NOMO-1 treated with dmso at 0.1 percent for 144 hours (cell line): ENCODE results near the gene ZNF565.
A peak's percentile ranks its signal among the peaks of the same experiment; 100 is the strongest.
"Not testable (repeated sequence)": the region's sequence is repeated elsewhere in the genome, so short reads cannot be mapped to it uniquely, and the experiment has no call there.

Experiments
- DNase-seq: peaks from one replicate; lab custom pipeline; 2025; ENCODE audit not compliant: unreplicated experiment; lab: John Stamatoyannopoulos, UW

The ZNF565 gene

DNA sequence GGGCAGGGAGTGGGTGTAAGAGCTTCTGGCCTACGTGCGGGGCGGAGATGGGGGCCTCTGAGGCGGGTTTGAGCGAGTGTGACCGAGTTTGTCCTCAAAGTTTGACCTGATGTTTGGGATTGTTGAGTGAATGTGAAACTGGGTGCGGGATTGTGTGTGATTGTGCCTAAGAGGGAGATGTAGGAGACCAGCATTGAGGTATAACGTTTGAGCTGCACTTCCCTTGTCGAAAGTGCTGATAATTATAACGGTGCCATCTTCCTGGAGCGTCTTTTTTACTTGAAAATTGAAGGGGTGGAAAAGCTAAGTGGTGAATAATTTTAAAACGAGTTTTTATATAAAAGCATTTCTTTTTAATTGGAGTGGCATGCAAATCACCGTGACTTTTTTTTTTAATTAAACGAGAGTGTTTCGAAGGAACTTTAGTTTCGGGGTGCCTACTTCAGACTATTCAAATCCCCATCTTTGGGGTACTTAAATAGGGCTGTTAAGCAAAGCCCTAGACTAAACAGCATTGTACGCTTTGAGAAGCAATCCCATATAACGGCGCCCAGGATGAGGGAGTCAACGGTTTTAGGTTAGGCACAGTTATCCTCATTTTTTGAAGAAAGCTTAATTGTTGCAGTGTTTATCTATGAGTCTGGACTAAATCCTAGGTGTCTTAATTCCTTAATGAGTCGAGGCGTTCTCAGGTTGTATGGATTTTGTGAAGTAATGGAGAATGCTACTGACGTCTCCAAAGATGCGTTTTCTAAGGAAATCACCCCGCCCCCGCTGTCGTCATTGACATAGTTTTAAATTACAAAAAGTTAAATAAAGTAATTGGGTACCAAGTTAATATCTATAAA lies 1.0 kb upstream of the ZNF565 start:
- DNase-seq, result peak; percentile 35

DNA sequence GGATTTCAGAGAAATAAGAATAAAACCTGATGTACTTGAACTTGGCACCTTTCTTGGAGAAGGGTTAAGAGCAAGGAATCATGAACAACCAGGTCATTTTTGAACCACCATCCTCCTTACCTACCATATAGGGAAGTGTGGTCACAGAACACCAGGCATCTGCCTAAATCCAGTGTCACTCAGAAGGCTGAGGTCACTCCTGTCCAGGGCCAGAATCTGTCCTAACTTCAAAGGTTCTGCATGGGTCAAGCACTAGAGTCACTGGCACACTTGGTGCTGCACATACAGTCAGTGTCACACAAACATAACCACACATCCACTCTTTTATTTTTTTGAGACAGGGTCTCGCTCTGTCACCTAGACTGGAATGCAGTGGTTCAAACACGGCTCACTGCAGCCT lies 1.6 kb downstream of the ZNF565 start:
- no peak for DNase-seq

DNA sequence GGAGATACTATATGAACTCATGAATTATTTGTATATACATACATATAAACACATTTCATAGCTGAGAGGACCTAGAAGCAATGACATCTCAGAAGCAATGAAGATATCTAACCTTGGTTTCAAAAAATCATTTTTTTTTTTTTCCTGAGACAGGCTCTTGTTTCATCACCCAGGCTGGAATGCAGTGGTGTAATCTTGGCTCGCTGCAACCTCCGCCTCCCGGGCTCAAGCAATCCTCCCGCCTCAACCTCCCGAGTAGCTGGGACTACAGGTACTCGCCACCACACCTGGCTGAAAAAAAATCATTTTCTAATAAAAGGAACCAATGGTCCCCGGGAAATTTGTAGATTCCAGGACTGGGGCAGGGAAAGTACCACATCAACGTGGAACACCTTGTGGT lies 4.0 kb downstream of the ZNF565 start:
- no peak for DNase-seq

DNA sequence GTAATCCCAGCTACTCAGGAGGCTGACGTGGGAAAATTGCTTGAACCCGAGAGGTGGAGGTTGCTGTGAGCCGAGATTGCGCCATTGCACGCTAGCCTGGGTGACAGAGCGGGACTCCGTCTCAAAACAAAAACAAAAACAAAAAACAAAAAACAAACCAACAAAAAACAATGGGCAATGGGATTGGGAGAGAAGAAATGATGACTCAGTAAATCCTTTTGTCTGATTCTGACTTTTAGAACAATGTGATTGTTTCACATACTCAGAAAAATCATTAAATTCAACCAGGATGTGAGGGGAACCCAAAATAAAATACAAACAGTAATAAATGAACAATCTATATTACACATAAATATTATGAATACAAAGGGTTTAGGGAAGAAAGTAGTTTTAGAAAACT lies 5.1 kb downstream of the ZNF565 start:
- no peak for DNase-seq

DNA sequence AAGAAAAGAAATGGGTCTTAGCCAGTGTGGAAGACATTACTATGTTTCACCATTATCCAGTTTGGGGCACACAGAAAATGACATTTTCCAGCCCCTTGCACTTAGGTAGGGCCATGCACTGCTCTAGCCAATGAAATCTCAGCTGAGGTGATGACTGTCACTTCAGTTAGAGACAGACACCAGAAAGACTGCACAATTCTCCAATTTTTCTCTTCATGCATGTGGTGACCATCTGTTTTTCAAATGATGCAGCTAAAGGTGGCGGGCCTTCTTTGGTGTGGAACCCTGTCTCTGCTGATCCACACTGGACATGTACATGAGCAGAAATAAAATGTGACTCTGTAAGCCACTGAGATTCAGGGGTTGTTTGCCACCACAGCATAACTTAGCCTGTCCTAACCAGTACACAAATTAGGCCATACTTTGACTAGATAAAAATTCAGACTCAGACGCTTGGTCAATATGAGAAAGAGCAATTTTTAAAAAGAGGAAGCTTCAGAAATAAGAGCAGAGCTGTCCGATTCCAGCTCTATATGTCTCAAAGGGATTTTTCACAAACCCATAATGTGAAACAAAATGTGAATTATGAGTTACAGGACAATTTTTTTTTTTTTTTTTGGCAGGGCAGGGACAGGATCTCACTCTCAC lies 6.7 kb downstream of the ZNF565 start:
- peak; percentile 17 for DNase-seq

DNA sequence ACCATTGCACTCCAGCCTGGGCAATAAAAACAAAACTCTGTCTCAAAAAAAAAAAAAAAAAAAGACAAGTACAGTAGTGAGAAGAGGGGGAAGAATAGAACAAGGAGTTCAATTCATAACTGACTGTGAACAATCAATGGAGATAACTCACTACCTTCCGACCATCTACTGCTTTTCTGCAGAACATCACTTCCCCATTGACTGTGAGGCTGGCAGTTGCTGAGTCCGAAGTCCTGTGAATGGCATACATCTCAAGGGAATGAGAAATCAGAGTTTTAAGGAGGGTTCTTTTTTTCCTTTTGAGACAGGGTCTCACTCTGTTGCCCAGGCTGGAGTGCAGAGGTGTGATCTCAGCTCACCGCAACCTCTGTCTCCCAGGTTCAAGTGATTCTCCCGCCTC lies 11.2 kb downstream of the ZNF565 start:
- no peak for DNase-seq

DNA sequence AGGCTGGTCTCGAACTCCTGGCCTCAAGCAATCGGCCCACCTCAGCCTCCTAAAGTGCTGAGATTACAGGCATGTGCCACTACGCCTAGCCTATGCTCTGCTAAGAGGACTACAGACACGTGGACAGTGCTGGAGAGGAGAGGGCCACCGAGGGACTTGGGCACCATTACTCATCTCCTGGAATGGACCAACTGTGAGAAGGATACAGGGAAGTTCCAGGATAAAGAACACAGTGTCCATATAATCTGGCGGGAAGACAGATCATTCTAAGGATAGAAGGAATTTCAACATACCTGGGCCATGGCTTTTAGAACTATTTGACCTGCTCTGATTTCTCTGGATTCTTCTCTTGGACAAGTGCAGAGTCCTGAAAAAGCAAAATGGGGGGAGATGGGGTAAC lies 12.8 kb downstream of the ZNF565 start:
- DNase-seq, result no peak

DNA sequence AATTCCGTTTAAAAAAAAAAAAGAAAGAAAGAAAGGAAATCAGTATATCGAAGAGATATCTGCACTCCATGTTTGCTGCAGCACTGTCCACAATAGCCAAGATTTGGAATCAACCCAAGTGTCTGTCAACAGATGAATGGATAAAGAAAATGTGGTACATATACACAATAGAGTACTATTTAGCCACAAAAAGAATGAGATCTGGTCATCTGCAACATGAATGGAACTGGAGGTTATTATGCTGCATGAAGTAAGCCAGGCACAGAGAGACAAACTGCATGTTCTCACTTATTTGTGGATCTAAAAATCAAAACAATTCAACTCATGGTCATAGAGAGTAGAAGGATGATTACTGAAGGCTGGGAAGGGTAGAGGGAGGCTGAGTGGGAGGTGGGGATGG lies 16.3 kb downstream of the ZNF565 start:
- no peak for DNase-seq

DNA sequence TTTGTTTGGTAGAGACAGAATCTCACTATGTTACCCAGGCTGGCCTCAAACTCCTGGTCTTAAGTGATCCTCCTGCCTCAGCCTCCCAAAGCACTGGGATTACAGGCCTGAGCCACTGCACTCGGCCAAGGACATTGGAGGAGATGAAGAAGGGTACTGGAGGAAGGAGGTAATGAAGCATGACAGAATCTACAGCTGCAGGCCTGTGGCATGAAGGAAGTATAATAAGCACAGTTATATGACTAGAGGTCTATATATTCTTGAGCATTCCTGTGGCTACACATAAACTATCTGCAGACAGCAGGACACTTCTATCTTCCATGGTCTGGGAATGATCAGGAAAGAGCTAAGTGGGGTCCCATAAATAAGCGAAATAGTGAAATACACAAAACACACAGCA lies 18.2 kb downstream of the ZNF565 start:
- DNase-seq, result no peak

DNA sequence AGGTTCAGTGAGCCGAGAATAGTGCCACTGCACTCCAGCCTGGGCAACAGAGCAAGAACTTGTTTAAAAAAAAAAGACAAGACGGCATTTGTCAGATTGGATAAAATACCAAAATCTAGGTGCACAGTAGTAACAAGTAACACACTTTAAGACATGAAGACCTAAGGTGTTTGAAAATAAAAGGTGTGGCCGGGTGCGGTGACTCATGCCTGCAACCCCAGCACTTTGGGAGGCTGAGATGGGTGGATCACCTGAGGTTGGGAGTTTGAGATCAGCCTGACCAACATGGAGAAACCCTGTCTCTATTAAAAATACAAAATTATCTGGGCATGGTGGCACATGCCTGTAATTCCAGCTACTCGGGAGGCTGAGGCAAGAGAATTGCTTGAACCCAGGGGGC lies 27.7 kb downstream of the ZNF565 start:
- not testable (repeated sequence) for DNase-seq

DNA sequence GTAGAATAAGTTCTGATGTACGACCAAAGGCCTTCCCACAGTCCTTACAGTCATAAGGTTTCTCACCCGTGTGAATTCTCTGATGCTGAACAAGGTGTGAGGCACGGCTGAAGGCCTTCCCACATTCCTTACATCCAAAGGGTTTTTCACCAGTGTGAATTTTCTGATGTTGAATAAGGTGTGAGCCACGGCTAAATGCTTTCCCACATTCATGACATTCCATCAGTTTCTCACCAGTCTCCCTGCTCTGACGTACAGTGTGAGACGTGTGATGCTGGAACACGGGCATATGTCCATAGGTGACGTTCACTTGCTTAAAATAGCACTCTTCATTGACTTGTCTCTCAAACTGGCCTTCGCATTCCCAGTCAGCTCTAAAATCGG lies 31.2 kb downstream of the ZNF565 start:
- no peak for DNase-seq

DNA sequence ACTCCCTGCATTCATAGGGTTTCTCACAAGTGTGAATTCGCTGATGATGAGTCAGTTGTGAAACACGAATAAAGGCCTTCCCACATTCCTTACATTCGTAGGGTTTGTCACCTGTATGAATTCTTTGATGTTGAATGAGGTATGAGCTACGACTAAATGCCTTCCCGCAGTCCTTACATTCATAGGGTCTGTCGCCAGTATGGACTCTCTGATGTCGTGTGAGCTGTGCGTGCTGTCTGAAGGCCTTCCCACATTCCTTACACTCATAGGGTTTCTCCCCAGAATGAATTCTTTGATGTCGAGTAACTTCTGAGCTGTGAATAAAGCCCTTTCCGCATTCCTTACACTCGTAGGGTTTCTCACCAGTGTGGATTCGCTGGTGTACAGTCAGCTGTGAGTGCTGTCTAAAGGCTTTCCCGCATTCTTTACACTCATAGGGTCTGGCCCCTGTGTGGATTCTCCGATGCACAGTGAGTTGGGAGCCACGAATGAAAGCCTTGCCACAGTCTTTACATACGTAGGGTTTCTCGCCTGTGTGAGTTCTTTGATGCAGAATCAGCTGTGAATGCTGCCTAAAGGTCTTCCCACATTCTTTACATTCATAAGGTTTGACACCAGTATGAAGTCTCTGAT lies 31.7 kb downstream of the ZNF565 start:
- no peak for DNase-seq

DNA sequence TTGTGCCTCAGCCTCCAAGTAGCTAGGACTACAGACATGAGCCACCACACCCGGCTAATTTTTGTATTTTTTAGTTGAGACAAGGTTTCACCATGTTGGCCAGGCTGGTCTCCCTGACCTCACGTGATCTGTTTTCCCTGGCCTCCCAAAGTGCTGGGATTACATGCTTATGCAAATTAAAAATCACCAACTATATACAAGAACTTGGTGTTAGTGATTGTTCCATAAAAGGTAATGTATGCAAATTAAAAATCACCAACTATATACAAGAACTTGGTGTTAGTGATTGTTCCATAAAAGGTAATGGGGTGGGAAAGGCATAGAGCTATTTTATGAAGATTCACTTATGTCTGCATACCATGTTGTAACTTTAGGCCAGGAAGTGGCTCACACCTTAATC lies 35.4 kb downstream of the ZNF565 start:
- DNase-seq, result not testable (repeated sequence)

DNA sequence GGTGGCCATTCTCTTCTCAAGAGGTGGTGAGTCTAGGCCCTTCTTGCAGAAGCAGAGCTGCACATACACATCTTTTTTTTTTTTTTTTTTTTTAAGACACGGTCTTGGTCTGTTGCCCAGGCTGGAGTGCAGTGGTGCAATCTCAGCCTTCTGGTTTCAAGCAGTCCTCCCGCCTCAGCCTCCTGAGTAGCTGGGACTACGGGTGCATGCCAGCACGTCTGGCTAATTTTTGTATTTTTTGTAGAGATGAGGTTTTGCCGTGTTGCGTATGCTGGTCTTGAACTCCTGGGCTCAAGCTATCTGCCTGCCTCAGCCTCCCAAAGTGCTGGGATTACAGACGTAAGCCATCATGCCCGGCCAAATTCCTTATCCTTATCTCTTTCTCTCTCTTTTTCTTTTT lies 40.6 kb downstream of the ZNF565 start:
- not testable (repeated sequence) for DNase-seq

DNA sequence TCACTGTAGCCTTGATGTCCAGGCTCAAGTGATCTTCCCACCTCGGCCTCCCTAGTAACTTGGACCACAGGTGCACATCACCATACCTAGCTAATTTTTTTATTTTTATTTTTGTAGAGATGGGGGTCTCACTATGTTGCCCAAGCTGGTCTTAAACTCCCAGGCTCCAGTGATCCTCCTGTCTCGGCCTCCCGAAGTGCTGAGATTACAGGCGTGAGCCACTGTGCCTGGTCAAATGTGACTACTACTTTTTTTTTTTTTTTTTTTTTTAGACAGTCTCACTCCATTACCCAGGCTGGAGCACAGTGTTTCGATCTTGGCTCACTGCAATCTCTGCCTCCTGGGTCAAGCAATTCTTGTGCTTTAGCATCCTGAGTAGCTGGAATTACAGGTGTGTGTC lies 41.6 kb downstream of the ZNF565 start:
- no peak for DNase-seq

DNA sequence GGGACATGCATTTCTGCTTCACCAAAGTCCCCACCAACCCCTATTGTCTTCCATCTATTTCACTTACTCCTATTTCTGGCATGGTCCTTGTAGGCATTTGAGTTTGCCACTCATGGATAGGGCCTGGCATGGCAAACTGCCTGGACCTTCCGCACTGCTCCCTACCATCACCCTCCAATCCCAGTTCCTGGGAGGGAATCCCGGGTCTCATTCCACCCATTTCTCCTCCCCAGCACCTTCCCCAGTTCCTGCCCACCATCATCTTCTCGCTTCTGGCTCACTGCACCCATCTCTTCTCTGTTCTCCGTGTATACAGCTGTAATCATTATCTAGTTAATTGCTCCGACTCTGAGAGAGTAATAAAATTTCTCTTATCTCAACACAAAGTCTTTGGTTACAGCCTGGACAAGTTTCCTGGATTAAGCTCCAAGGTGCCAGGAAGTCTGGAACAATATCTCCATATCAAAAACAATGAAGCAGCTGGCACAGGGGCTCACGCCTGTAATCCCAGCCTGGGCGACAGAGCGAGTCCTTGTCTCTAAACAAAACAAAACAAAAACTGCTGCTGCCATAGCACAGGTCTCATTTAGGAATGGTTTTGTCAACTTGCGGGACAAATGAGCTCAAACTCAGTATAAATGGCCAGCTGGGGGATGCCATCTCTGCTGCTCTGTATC lies 45.2 kb downstream of the ZNF565 start:
- DNase-seq, result no peak

DNA sequence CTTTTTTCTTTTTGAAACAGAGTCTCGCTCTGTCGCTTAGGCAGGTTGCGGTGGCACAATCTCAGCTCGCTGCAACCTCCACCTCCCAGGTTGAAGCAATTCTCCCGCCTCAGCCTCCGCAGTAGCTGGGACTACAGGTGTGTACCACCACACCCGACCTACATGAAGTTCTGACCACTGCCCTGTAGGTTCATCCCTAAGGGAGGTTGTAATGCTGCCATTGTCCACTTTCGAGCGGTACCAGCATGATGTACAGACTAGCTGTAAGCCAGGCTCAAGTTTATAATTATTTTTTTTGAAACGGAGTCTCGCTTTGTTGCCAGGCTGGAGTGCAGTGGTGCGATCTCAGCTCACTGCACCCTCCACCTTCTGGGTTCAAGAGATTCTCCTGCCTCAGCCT lies 50.7 kb downstream of the ZNF565 start:
- no peak for DNase-seq

DNA sequence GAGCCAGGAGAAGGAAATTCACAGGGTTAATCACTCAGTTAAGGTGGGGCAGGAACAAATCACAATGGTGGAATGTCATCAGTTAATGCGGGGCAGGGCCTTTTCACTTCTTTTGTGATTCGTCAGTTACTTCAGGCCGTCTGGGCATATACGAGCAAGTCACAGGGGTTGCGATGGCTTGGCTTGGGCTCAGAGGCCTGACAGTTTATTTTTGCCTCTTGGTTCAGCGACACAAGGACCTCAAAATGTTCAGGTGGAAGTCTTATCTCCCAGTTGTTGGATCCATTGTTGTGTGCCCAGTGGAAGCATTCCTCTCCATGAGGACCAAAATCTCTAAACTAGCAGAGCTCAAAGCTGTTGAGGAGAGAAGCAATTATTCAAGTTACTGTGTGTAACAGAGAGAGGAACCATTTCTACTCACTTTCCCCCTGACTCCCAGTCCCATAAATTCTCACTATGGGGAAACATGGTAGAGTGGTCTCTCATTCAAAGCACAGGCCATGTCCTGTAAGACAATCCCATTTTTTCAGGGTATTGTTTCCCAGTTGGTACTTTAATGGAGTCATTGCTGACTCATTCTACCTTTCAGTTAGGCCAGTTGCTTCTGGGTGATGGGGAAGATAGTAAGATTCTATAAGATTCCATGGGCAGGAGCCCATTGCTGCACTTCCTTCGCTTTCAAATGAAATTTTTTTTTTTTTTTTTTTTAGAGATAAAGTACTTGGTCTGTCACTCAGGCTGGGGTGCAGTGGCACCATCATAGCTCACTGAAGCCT lies 53.5 kb downstream of the ZNF565 start:
- no peak for DNase-seq

DNA sequence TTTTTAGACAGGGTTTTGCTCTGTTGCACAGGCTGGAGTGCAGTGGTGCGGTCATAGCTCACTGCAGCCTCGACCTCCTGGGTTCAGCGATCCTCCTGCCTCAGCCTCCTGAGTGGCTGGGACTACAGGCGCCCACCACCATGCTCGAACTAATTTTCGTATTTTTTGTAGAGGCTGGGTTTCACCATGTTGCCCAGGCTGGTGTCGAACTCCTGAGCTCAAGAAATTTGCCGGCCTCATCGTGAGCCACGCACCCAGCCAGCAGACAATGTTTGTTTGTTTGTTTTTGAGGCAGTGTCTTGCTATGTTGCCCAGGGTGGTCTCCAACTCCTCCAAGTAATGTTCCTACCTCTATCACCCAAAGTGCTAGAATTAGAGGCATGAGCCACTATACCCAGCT lies 61.3 kb downstream of the ZNF565 start:
- DNase-seq, result no peak

DNA sequence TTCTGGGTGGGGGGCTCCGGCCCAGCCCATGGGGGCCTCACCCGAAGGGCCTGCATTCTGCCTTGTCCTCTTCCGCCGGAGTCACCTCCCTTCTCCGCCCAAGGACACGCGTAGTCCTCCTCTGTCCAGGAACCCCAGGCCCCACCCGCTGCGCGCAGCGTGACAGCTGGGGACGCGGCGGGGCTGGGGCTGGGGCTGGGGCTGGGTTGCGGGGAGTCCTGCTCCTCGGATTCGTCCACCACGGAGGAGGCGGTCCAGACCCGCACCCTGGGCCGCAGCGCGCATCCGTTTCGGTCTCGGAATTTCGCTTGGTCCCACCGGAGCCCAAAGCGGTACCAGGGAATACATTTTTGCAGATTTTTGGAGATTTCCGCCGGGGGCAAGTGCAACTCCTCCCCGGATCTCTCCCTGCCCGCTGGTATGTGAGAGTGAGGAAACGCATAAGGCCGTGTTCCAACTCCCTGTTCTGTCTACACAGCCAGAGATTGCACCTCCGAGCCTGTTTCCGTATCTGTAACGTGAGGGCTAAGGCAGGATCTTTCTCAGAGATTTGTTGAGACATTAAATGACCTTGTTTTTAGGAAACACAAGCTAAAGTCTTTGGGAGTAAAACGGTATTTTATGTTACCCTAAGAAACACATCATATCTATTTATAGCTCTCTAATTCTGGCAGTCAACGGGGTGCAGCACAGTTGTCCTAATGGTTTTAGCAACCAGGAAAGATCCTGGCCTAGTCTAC lies 61.9 kb downstream of the ZNF565 start, which contains the start of gene COX7A1:
Gene COX7A1 (minus strand): TSS at position 96 of the 740 bp plus-strand sequence. CDS start 40 bp downstream, at position 56.
- no peak for DNase-seq
